DMS153 treated with DMSO at 0.1 percent for 48 hours (cell line): ENCODE results near the gene NPR2.
A peak's percentile ranks its signal among the peaks of the same experiment; 100 is the strongest.

Experiments used
- DNase-seq: peaks from one replicate; lab custom pipeline; 2025; ENCODE audit not compliant: unreplicated experiment; lab: John Stamatoyannopoulos, UW

NPR2 gene

GRCh38 chr9:35791297-35791921 is at the start of gene NPR2:
Gene NPR2, plus strand, starts transcription at chr9:35791591. Its CDS starts 818 bp downstream, at chr9:35792409.
- no peak for DNase-seq

DNA sequence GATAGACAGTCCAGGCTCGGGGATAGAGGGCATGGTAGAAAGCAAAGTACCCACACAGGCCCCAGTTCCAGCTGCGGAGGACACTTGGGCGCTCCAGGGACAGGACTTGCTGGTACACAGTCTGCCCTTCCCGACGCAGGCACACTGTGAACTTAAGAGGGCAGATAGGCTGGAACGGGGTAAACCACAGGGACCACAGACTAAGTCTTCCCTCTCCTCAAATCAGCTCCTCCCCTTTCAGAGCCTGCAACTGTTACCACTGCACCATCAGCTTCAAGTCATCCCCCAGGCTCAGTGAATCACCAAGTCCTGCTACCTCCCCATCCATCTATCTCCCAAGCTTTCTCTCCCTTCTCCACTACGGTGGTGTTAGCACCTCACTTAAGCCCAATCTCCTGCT is 49.7 kb upstream of the NPR2 start:
- DNase-seq, result no peak

GRCh38 chr9:35743452-35743851 is 47.9 kb upstream of the NPR2 start:
- no peak for DNase-seq

DNA sequence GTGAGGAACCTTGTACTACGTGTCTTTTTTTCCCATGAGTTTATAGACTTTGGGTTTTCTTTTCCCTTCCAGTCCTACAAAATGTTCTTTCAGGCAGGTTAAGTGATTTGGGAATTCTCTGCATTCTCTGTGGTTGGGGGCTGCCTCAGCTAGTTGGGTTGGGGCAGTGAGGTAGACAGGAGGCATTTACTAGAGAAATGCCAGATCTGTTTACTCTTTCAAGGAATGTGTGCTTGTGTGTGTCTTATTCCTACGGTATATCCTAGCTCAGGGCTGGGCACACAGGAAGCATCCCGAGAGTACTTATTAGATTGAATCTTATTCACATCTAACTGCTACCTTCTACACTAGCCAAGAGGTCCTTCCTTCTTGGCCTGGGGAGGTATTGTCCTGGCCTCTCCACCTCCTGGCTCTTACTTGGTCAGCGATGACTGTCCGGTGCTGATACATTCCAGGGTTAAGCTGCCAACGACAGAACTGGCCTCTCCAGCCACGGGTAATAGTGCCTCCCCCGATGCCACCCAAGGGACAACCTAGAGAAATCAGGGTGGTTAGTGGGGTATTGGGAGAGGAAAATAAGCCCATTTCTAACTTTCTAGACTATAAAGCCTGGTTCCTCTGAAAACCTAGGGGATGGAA is 47.4 kb upstream of the NPR2 start:
- DNase-seq, result no peak

DNA sequence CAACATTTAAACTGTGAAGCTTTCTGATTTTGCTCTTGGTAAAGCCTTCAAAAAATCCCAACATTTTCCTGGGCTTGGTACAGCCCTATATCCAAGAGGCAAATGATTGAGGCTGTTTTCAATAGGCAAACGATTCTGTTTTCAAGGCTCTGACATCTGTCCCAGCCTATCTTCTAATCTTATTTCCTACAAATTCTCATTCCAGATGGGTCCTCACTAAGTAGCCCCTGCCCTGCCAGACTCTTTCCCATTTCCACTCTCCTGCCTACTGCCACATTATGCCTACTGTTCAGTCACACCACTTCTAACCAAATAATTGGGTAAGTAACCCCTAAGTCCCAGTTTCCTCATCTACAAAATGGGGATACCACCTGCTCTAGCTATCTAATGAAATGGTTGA is 45.8 kb upstream of the NPR2 start:
- DNase-seq, result no peak

DNA sequence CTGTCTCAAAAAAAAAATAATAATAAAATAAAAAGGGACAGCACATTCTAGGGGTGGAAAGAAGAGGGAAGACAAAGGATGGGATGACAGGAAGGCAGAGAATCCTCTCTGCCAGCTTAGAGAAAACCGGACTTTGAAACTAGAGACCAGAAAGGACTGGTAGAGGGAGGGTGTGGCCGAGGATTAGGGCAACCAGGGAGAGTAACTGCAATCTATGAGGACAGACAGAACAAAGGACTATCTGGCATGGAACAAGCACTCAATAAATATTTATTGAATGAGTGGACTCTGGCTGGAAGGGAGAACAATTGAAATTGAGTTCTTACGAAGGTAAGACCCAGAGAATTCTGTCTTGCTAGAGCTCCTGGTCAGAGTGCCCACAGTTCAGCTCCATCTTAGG is 44.8 kb upstream of the NPR2 start:
- DNase-seq, result no peak

- DNase-seq, result no peak
Measured at GRCh38 chr9:35748242-35748857, 43.0 kb upstream of the NPR2 start.

DNA sequence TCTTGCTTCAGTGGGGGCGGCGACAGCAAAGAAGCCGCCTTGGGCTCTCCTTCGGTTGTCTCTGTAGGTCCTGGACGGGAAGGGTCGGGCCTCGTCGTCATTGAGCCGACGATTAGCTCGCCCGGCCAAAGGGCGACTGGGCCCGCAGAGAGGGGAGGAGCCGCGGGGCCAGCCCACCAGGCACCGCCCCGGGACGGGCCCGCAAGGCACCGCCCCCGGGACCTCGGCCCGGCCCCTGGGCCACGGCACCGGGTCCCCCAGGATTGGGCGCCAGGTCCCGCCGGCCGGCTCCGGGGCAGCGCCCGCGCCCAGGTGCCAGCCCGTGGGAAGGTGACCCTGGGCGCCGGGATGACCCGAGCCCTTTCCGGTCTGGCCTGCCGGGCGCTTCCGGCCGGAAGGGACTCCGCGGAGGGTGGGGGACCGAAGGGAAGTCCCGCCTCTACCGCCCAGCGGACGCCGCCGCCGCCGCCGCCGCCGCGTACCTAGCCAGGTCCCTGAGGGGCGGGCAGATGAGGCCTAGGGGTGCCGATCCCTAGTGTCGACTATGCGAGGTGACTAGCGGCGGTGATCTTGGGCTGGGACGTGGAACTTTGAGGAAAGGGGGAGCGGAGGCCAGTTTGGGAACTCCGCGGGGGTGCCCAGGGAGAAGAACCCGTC is 42.4 kb upstream of the NPR2 start, which contains the start of the genes GBA2 and RGP1:
Gene GBA2, minus strand, starts transcription at position 371 of the 657 bp plus-strand sequence. CDS start 524 bp downstream, outside the sequence.
Gene RGP1, plus strand, starts transcription at position 430 of the 657 bp plus-strand sequence. CDS start 469 bp downstream, outside the sequence.
- peak; percentile 22 for DNase-seq

GRCh38 chr9:35749515-35750255 is 41.7 kb upstream of the NPR2 start:
- DNase-seq, result no peak

DNA sequence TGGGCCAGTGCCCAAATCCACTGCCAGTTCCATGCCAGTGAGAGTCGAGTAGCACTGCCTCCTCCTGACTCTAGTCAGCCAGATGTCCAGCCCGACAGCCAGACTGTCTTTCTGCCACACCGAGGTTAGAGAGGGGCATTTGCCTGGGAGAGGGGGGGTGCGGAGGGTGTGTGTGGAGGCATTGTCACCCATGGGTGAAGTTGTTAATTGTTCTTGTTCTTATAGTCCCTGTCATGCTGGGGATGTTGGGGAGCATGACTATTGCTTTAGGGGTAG is 41.2 kb upstream of the NPR2 start:
- DNase-seq, result no peak

- no peak for DNase-seq
Measured at GRCh38 chr9:35753466-35753865, 37.9 kb upstream of the NPR2 start.

DNA sequence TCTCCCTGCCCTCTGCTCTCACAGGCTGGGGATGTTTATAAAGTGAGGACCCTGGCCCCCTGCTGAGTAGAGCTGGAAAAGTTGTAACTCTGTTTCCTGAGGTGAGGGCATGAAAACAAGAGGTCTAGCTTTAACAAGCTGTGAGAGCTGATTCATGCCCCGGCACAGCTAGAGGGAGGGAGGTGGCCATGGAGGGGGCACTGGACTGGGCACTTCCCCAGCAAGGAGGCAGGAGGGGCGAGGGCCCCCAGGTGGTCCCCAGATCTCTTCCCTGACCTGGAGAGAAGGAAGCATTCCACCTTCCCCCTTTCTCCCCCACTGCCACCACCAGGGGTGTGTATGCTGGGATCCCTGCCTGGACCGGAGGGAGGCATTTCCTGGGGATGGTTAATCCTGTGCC is 37.1 kb upstream of the NPR2 start, which contains the start of gene MSMP:
Gene MSMP, minus strand, starts transcription at position 13 of the 400 bp plus-strand sequence. CDS start 147 bp downstream, outside the sequence.
- no peak for DNase-seq

GRCh38 chr9:35755071-35755470 is 36.3 kb upstream of the NPR2 start:
- DNase-seq, result no peak

DNA sequence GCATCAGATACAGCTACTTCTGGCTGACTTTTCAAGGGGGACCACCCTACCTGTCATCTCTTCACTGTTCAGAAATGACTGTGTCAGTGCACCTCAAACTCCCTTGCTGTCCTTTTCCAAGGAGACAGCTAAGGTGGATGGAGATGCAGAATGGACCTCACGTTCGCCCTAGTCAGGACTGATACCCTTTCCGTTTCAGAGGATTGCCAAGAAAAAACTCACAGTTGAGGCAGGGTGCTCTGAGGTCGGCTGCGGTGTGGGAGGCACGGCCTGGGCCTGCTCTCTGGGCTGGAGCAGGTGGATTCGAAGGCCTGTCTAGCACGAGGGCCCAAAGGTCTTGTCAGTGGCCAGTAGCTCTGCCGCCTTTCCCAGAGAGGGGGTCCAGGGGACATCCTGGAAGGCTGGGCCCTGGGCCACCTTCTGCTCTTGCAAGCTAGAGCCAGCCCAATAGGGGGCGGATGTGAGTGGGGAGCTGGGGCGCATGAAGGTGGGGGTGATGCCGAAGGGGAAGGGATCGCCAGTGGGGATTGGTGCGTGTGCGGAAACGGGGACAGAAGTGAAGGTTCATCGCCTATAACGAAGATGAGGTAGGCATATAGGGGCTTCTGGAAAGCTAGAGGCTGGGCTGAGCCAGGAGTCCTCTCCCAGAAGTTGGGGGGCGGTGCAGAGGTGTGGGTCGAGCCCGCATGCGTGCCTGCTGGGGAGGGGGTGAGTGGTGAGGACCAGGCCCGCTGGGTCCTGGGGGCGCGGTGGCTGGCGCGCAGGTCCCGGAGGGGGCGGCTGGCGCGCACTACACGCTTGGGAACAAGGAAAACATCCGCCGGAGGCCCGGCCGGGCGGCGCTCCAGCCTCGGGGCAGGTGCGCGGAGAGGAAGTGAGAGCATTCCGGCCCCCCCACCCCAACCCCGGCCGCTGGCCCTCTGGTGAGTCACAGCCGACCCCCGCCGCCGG is 34.8 kb upstream of the NPR2 start:
- peak; percentile 86 for DNase-seq

DNA sequence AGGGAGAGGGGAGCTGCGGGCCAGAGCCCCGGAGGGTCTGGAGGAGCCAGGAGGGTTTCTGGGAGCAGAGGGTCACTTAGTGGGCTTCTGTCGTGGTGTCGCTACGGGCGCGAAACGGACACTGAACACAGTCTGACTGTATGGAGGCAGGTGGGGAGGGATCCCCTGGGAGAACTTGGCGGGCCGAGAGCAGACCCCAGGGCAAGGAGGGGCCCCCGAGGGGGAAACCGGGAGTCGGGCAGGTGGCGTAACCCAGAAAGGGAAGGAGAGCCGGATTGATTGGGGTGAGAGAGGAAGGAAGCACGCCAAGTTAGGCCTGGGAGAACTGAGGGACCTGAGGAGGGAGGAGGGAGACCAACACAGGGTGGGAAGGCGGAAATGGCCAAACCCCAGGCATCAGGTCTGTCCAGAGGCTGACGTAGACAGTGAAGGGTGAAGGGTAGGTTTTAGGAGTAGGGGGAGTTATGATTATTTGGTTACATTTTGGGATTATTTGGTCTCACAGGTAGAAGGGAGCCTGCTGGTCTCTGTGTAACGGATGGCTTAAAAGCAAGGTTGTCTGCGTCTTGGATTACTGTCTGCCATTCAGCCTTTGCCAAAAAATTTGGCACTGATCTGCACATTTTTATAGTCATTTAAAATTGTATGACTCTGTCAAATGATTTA is 34.0 kb upstream of the NPR2 start:
- peak; percentile 53 for DNase-seq

GRCh38 chr9:35757892-35758275 is 33.5 kb upstream of the NPR2 start:
- no peak for DNase-seq

- no peak for DNase-seq
Measured at GRCh38 chr9:35758475-35759050, 32.8 kb upstream of the NPR2 start.

DNA sequence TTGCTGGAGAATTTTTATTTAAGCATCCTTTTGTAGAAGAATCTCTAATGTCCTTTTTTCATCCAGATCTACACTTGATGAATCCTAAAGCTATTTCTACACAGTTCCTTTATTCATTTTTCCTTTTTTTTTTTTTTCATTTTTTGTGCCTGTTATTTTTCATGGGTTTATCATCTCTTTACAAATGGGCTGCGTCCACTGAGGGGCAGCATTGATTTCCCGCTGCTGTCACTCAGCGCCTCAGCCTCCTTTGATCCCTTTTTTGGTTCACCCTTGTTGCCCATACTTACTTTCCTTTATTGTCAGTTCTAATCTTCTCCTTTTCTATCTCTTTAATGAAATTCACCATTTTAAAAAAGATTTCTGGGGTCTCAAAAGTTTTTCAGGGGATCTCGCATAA is 31.6 kb upstream of the NPR2 start:
- no peak for DNase-seq

GRCh38 chr9:35760651-35761050 is 30.7 kb upstream of the NPR2 start:
- DNase-seq, result no peak
